Mucosa of descending colon (tissue), 3 donors: ENCODE results near the gene GPS2. TPM values are rescaled to one million over a fixed set of nuclear protein-coding genes. Genes with fewer than 3 reads are reported as not detected.

Source experiments
- ATAC-seq: fragments of 200-7000 bp; cut with Tn5 transposase; one replicate; pipeline ENCODE4 v1.9.1; 2020; ENCODE audit warnings: mild to moderate bottlenecking, moderate library complexity
- DNase-seq, 3 donors: peaks; one replicate each; pipeline ENCODE4 v3.0.0-alpha.2; 2020
- H3K36me3 ChIP-seq: fragments of 200-600 bp; one replicate; pipeline ENCODE4 v1.8.0; 2021; ENCODE audit warnings: low read depth, mild to moderate bottlenecking
- H3K4me1 ChIP-seq: fragments of 200-600 bp; one replicate; pipeline ENCODE4 v1.8.0; 2021; ENCODE audit warnings: low read depth, mild to moderate bottlenecking
- H3K4me3 ChIP-seq: fragments of 200-600 bp; one replicate; pipeline ENCODE4 v1.8.0; 2021; ENCODE audit warnings: mild to moderate bottlenecking
- H3K9me3 ChIP-seq: fragments of 200-600 bp; one replicate; pipeline ENCODE4 v1.8.0; 2021; ENCODE audit warnings: mild to moderate bottlenecking
- intact Hi-C, 2 donors: fragments of 100-400 bp; cut with DNase I in 1 of 2; cut with micrococcal nuclease in 1 of 2; formaldehyde crosslinking; loops; one replicate each; pipeline versions ENCODE4 v1.11.0 to v1.11.1; 2022; cut with DNase I, micrococcal nuclease
- total RNA-seq, 3 donors: library from RNA; stranded (reverse); fragmentation: NEBNext Ultra II Directional in 2 of 3; extraction: Animal tissue kit (Norgen Biotek cat#: 25700) in 2 of 3; gene quantifications; one replicate each; pipeline versions ENCODE4 v1.2.1 to v1.2.4, GENCODE V29; 2021 to 2023
- TF ChIP-seq, protein P1 (sequence below): fragments of 200-600 bp; IDR thresholded peaks from one replicate; pipeline ENCODE4 v1.8.0; 2022; ENCODE audit warnings: antibody characterized with exemption, mild to moderate bottlenecking
- donor health status: DM: no; HTN: no; CAD: no; lungs with moderate emphysema.
- donor health status: DM: no; HTN: no; CAD: no.
- donor health status: DM: no; HTN: yes; CAD: no.

Gene GPS2
- total RNA-seq, 3 donors from 2014 or later = 68.1 to 89.8 (median 83.2) TPM

DNA sequence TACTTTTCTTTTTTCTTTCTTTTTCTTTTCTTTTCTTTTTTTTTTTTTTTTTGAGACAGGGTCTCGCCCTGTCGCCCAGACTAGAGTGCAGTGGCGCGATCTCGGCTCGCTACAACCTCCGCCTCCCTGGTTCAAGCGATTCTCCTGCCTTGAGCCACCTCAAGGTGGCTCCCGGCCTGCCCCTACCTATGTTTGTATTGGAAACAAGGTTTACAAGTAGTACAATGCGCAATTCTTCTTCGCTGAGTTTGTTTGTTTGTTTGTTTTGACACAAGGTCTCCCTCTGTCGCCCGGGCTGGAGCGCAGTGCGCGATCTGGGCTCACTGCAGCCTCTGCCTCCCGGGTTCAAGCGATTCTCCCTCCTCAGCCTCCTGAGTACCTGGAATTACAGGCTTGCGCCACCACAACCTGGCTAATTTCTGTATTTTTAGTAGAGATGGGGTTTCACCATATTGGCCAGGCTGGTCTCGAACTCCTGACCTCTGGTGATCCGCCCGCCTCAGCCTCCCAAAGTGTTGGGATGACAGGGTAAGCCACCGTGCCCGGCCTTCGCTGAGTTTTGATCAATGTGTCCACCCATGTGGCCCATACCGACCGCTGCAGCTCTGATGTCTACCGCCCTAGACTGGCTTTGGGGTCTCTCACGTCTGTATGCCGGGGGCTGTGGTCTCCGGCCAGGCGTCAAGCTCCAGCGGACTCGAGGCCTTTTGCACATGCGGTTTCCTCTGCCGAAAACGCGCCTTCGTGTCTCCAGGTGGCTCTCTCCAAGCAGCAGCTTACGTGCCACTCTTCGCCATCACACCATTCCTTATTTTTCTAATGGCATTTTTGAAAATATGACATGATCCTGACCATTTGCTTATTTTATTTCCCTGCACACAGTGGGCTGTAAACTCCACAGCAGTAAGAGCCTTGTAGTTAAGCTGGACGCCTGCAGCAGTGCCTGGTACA lies 19.7 kb downstream of the GPS2 start:
- DNase-seq = peak in 2 of 3 donors; percentile 52 to 56
- intact Hi-C loops = no loop called here
- Histone ChIP-seq H3K4me1 (peaks cover 23% of the 10 kb centered on the region), H3K9me3 (no peaks in the 10 kb centered on the region), H3K36me3 (no peaks in the 10 kb centered on the region), H3K4me3 (no peak overlapping the region)
- ATAC-seq = peak; percentile 25
- TF ChIP-seq, protein P1, sequence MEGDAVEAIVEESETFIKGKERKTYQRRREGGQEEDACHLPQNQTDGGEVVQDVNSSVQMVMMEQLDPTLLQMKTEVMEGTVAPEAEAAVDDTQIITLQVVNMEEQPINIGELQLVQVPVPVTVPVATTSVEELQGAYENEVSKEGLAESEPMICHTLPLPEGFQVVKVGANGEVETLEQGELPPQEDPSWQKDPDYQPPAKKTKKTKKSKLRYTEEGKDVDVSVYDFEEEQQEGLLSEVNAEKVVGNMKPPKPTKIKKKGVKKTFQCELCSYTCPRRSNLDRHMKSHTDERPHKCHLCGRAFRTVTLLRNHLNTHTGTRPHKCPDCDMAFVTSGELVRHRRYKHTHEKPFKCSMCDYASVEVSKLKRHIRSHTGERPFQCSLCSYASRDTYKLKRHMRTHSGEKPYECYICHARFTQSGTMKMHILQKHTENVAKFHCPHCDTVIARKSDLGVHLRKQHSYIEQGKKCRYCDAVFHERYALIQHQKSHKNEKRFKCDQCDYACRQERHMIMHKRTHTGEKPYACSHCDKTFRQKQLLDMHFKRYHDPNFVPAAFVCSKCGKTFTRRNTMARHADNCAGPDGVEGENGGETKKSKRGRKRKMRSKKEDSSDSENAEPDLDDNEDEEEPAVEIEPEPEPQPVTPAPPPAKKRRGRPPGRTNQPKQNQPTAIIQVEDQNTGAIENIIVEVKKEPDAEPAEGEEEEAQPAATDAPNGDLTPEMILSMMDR = no peak

DNA sequence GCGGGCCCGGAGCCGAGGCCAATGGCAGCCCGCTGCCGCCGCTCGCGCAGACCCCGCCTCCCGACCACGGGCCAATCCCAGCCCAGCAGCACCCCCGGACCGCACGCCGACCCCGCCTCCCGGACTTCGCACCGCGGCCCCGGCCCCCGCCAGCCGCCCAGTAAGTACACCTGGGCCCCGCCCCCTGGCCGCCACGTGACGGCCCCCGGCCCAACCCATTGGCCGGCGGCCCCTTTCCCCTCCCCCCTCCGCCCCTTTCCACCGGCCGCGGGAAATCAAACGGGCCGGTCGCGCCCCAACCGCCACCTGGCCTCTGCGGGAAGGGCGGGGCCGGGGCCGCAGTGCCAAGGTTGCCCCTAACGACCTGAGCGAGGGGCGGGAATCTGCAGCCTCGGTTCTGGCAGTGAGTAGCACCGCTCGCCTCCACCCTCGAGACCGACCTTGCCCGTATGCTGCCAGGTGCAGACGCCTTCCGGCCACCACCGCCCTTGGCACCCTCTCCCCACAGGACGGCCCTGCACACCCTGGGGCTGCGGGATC lies 20.5 kb downstream of the GPS2 start, which contains the start of gene YBX2:
Gene YBX2 (minus strand): TSS at position 26 of the 540 bp plus-strand sequence. CDS start 139 bp downstream, outside the sequence.
- peaks cover 23% of the 10 kb centered on the region for H3K4me1 ChIP-seq
- H3K9me3 ChIP-seq = no peaks in the 10 kb centered on the region
- H3K36me3 ChIP-seq = no peaks in the 10 kb centered on the region
- DNase-seq (peak; percentile 95 to 97 (median 95)), ATAC-seq (peak; percentile 87)
- TF ChIP-seq, protein P1 = no peak
- H3K4me3 ChIP-seq = no peak within 1 kb of the TSS
- intact Hi-C loops = no loop called here

DNA sequence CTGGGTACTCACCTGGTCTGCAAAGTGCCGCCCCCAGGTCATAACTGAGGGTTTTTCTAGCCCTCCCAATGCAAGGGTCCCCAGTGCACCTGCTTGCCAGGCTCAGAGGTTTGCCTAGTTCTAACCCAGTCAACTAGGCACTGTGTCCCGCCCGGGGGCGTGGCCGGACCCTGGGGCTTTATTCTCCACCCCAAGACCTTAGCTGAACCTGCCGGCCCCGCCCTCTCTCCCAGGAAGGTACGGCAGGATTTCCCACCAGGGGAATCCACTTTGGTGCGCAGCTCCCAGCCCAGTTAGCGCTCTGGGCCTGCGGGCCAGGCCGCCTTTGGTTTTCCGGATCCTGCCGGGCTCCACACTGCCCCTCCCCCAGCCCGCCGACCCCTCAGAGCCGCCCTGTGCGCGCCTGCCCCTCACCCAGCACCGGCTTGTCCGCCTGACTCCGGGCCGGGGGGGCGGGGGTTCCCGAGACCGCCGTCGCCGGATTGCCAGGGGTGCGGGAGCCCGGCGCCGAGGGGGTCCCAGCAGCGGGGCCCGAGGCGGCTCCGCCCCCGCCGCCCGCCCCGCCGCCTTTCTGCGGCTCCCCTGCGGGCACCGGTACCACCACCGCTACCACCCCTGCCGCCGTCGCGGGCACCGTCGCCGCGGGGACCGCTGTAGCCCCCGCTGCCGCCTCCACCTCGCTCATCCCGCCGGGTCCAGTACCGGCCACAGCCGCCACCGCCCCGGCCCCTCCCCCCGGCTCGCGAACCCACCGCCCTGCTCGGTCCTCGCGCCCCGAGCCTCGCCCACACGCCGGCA lies 21.1 kb downstream of the GPS2 start:
- peaks cover 23% of the 10 kb centered on the region for H3K4me1 ChIP-seq
- peak; percentile 67 for ATAC-seq

DNA sequence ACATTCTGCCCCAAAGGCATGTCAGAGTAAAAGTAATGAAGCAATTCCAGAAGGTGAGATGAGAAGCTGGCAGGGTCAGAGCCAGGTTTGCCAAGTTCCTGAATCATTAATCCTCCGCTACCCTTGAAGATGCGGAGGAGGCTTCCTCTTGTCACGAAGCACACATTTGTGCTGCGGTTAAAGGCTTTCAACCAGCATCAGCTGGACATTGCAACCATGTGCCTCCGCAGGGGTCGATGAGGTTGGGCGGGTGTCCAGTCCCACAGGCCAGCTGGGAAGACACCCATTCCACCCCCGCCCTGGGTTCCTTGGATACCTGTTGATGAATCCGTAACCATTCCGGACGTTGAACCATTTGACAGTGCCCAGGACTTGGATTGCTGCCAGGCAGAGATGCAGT lies 22.0 kb downstream of the GPS2 start:
- intact Hi-C loops = no loop called here
- ATAC-seq (no peak), DNase-seq (peak in 2 of 3 donors; percentile 52 to 55)
- Histone ChIP-seq H3K4me3 (no peak overlapping the region), H3K9me3 (no peaks in the 10 kb centered on the region), H3K4me1 (peaks cover 23% of the 10 kb centered on the region), H3K36me3 (no peaks in the 10 kb centered on the region)
- TF ChIP-seq, protein P1 = no peak

More for the DNA sequence above, 21.1 kb downstream of the GPS2 start:
- intact Hi-C loops = no loop called here
- TF ChIP-seq, protein P1 = no peak
- no peaks in the 10 kb centered on the region for H3K36me3 ChIP-seq
- H3K9me3 ChIP-seq = no peaks in the 10 kb centered on the region
- peak; percentile 93 to 97 (median 94) for DNase-seq
- H3K4me3 ChIP-seq = no peak overlapping the region

DNA sequence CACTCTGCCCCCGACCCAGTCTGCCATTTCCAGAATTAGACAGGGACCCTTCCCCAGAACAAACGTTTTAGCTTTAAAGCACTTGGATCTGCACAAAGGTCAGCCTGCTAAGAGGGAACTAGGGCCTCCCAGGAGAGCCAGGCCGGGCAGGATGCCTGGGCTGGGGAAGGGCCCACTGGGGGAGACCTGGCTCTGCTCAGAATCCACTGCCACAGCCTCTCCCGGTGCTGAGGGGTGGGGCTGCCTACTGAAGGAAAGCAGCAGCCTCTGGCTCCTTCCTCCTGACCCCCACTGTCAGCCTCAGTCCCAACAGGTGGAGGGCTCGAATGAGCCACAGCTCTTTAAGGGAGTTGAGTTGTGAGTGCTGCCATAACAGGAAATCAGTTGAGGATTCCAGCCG lies 22.4 kb downstream of the GPS2 start:
- Histone ChIP-seq H3K36me3 (no peaks in the 10 kb centered on the region), H3K4me3 (no peak overlapping the region), H3K9me3 (no peaks in the 10 kb centered on the region), H3K4me1 (peaks cover 23% of the 10 kb centered on the region)
- TF ChIP-seq, protein P1 = no peak
- ATAC-seq (no peak), DNase-seq (peak in 1 of 3 donors; percentile 41)
- intact Hi-C loops = no loop called here
